GM18873 (cell line): ENCODE measurements around the gene SF3B2.
"Not testable (repeated sequence)": the region's sequence is repeated elsewhere in the genome, so short reads cannot be mapped to it uniquely, and the experiment has no call there.

Experiments
- ATAC-seq: cut with Tn5 transposase; IDR thresholded peaks from one replicate; pipeline ENCODE4 v1.9.1; 2021; ENCODE audit warnings: mild to moderate bottlenecking, moderate library complexity, moderate number of reproducible peaks; ENCODE audit not compliant: unreplicated experiment, low FRiP score

The SF3B2 gene, protein sequence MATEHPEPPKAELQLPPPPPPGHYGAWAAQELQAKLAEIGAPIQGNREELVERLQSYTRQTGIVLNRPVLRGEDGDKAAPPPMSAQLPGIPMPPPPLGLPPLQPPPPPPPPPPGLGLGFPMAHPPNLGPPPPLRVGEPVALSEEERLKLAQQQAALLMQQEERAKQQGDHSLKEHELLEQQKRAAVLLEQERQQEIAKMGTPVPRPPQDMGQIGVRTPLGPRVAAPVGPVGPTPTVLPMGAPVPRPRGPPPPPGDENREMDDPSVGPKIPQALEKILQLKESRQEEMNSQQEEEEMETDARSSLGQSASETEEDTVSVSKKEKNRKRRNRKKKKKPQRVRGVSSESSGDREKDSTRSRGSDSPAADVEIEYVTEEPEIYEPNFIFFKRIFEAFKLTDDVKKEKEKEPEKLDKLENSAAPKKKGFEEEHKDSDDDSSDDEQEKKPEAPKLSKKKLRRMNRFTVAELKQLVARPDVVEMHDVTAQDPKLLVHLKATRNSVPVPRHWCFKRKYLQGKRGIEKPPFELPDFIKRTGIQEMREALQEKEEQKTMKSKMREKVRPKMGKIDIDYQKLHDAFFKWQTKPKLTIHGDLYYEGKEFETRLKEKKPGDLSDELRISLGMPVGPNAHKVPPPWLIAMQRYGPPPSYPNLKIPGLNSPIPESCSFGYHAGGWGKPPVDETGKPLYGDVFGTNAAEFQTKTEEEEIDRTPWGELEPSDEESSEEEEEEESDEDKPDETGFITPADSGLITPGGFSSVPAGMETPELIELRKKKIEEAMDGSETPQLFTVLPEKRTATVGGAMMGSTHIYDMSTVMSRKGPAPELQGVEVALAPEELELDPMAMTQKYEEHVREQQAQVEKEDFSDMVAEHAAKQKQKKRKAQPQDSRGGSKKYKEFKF

DNA sequence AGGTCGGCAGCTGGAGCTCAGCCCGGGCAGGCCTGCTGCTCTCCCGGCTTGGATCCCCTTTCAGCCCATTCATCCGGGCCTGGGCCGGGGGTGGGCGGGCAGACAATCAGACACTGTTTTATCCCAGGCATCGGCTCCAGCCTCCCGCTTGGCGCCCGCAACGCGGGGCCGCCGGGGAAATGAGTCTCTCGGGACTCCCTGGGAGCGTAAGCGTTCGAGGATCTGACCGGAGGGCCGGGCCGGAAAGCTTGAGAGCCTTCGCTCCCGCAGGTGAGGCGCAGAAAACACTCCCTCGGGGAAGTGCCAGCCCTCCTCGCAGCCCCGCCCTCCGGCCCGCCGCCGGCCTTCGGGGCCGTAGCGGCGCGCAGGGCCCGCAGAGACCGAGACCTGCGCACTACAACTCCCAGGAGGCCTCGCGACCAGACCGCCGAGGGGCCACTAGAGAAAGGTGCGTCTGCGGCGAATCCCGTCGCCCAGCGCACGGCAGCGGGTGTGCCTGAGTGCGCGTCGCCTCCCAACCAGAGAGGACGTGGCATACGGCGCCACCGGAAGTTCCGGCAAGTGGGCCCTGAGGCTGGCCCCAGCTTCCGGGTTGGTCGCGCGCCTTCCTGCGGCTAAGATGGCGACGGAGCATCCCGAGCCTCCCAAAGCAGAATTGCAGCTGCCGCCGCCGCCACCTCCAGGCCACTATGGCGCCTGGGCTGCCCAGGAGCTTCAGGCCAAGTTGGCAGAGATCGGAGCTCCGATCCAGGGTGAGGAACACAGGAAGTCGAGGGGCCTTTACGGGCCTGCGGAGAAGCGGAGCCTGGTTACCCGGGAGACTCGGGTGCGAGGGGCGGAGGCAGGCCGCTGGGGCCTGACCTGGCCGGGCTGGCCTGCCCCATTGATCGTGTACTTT lies at the start of gene SF3B2:
TSS of gene SF3B2 (plus strand) at position 599 of the 898 bp plus-strand sequence. CDS start at position 620, 21 bp downstream.
- peak; percentile 85 for ATAC-seq

GRCh38 chr11:66002648-66003225 lies 49.4 kb upstream of the SF3B2 start:
- ATAC-seq: peak; percentile 17

GRCh38 chr11:66003291-66003690 lies 48.9 kb upstream of the SF3B2 start:
- ATAC-seq: no peak

DNA sequence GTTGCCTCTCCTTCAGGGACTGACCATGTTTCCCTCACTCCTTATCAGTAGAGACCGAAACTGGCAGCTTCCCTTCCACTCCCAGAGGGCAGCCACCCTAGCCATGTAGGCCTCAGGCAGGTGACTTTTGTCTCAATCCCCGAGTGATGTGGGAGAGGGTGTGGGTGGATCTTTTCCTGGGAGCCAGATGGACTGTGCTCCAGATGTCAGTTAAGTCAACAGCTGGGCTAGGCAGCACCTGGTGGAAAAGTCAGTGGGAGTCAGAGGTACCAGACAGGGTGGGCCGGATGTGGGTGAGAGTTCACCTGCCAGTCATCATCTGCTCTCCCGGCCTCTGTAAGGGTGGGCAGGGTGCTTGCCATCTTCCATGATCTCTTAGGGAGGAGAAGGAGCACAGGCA lies 48.0 kb upstream of the SF3B2 start:
- ATAC-seq: no peak

- no peak for ATAC-seq
These were observed 45.9 kb upstream of the SF3B2 start for GRCh38 chr11:66006134-66006890.

DNA sequence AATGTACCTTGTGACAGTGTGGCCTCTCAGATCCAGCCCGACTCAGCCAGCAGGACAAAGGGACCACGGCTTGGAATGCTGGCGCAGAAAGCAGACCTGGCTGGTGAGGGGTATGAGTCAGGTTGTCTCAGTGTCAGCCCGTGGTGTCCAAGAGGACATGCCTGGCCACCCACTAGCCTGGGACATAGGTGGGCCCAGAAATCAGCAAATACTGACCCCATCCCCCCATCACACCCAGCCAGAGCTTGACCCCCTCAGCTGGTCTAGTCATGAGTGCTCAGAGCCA lies 45.3 kb upstream of the SF3B2 start:
- ATAC-seq: no peak

GRCh38 chr11:66007201-66007634 lies 44.9 kb upstream of the SF3B2 start:
- no peak for ATAC-seq

- no peak for ATAC-seq
These were observed 44.1 kb upstream of the SF3B2 start for GRCh38 chr11:66008095-66008467.

GRCh38 chr11:66008468-66009101 lies 43.6 kb upstream of the SF3B2 start:
- ATAC-seq: no peak

DNA sequence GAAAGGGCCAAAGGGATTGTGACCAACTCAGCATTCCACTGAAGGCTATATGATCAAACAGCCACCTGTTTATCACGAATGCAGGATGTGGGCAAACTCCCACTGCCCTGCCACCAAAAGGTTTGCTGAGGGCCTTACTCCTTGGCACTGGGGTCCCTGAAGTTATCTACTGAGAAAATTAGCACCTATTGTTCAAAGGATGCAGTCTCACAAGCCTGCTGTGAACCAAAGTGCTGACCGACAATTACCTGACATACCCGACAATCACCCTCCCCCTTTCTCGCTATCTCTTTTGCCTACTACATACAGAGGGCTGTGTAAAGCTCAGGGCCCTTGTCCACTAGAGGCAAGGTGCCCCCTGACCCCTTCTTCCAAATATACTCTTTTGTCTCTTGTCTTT lies 42.1 kb upstream of the SF3B2 start:
- not testable (repeated sequence) for ATAC-seq

DNA sequence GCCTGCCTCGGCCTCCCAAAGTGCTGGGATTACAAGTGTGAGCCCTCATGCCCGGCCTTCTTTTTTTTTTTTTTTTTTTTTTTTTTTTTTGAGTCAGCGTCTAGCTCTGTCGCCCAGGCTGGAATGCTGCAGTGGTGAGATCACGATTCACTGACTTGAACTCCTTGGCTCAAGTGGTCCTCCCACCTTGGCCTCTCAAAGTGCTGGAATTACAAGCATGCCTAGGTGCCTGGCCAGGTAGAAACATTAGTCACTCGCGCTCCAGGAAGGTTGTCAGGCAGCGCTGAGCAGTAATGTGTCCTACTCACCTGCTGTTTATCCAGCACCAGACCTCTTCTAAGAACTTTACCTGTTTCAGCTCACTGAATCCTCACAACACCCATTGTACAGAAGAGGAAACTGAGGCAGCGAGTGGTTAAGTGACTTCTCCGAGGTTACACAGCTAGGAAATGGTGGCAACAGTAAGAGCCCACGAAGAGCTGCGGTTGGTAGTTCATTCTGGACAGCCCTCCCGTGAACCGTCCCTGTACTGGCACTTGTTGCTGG lies 40.9 kb upstream of the SF3B2 start:
- no peak for ATAC-seq

GRCh38 chr11:66011785-66012303 lies 40.3 kb upstream of the SF3B2 start, which contains the start of gene CST6:
Gene CST6 (plus strand): TSS chr11:66012008. CDS start chr11:66012045, 37 bp downstream.
- ATAC-seq: no peak

GRCh38 chr11:66012371-66012945 lies 39.7 kb upstream of the SF3B2 start:
- ATAC-seq: no peak

DNA sequence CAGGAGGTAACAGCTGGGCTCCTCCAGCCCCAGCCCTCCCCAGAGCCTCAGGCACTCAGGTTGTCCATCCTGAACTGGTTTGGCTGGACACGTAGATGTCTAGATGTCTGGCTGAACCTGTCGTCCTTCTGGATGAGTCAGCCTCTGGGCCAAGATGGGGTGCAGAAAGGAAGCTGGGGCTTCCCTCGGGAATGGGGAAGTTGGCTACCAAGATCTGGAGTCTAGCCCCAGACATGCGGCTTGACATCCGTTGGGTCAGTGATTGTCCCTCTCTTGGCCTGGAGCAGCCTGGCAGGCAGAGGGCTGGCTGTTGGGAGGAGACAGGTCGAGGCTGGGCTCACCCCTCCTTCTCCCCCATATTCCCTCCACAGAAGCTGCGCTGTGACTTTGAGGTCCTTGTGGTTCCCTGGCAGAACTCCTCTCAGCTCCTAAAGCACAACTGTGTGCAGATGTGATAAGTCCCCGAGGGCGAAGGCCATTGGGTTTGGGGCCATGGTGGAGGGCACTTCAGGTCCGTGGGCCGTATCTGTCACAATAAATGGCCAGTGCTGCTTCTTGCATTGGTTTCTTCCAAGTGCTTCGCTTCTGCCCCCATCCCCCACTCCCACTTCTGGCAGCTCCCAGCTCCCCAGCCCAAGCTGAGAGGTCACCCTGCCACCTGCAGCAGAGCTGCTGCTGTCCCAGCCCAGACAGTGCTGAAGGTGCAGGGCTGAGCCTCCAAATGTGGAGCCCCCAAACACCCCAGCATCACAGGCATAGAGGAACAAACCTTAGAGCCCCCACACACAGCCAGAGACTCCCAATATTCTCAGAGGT lies 39.0 kb upstream of the SF3B2 start:
- ATAC-seq: no peak

- no peak for ATAC-seq
These were observed 38.4 kb upstream of the SF3B2 start for GRCh38 chr11:66013762-66014100.

- no peak for ATAC-seq
These were observed 37.2 kb upstream of the SF3B2 start for GRCh38 chr11:66014804-66015453.

GRCh38 chr11:66015454-66015881 lies 36.7 kb upstream of the SF3B2 start:
- no peak for ATAC-seq
